Measurements from ENCODE around the gene VAMP5. TPM values are rescaled to one million over a fixed set of nuclear protein-coding genes. Genes with fewer than 3 reads are reported as not detected.

VAMP5 gene
- total RNA-seq, 1 experiment from 2014 or later: 0.59 TPM

- Histone ChIP-seq H2BK20ac (ENCODE audit: low read depth, low read length, poor library complexity, severe bottlenecking) (no peak within 1 kb of the TSS), H2BK15ac (ENCODE audit: low read depth, low read length) (no peak within 1 kb of the TSS), H3K9ac (ENCODE audit: extremely low read depth, insufficient read length, low read length) (peak within 1 kb of the TSS; percentile 96), H3K14ac (ENCODE audit: insufficient read depth, low read length) (peak within 1 kb of the TSS; percentile 87; the same call in 1 of the 2 replicates), H4K5ac (ENCODE audit: insufficient read length, low read depth, low read length) (no peak within 1 kb of the TSS), H3K9me3 (ENCODE audit: control insufficient read depth, low read depth, low read length) (no peaks in the 10 kb centered on the region), H2BK12ac (ENCODE audit: insufficient read length, low read depth, low read length) (no peak within 1 kb of the TSS), H3K23ac (ENCODE audit: insufficient read length, low read depth, low read length) (no peak within 1 kb of the TSS), H3K56ac (ENCODE audit: insufficient read length, low read depth, low read length) (no peak within 1 kb of the TSS), H3K4me1 (ENCODE audit: insufficient read depth, low read length) (no peaks in the 10 kb centered on the region), H4K91ac (ENCODE audit: insufficient read length, low read depth, low read length) (no peak within 1 kb of the TSS), H3K79me2 (ENCODE audit: insufficient read depth, low read length) (no peaks in the 10 kb centered on the region), H3K27ac (ENCODE audit: insufficient read length, low read depth, low read length) (no peak within 1 kb of the TSS), H3K79me1 (ENCODE audit: insufficient read depth, low read depth, low read length, poor library complexity, severe bottlenecking) (no peaks in the 10 kb centered on the region), H2BK5ac (ENCODE audit: insufficient read length, low read length) (no peak within 1 kb of the TSS), H2BK120ac (ENCODE audit: low read depth, low read length, poor library complexity, severe bottlenecking) (no peak within 1 kb of the TSS), H3K23me2 (ENCODE audit: insufficient read length, low read depth, low read length, poor library complexity, severe bottlenecking) (peaks cover 9% of the 10 kb centered on the region), H3K4ac (ENCODE audit: low read depth, low read length) (no peak within 1 kb of the TSS), H2AK5ac (ENCODE audit: insufficient read length, low read length) (no peak within 1 kb of the TSS), H3T11ph (ENCODE audit: low read length) (no peak within 1 kb of the TSS), H4K20me1 (ENCODE audit: control insufficient read depth, insufficient read depth, insufficient read length) (no peaks in the 10 kb centered on the region), H3K18ac (ENCODE audit: insufficient read length, low read depth, low read length) (peak within 1 kb of the TSS; percentile 94), H4K8ac (replicated peaks; ENCODE audit: insufficient read length, low read depth, low read length) (no peak within 1 kb of the TSS), H3K27me3 (ENCODE audit: insufficient read depth, low read length) (no peaks in the 10 kb centered on the region), H3K4me2 (ENCODE audit: insufficient read depth, insufficient read length, low read length) (peak within 1 kb of the TSS; percentile 81), H2AFZ (ENCODE audit: low read length) (no peak within 1 kb of the TSS)
- no CpG with 5 or more reads among the region's 47 CpGs for WGBS (ENCODE audit: extremely low coverage, insufficient read length, low lambda C conversion rate)
- Mint-ChIP-seq H3K4me3 (peak within 1 kb of the TSS; percentile 99), H3K27me3 (ENCODE audit: low read depth) (peaks cover 11% of the 10 kb centered on the region), H3K36me3 (ENCODE audit: insufficient read depth in 1 of 3, low read depth in 3 of 3) (peaks cover 0 to 24% (median 21%) of the 10 kb centered on the region in 3 experiments; a peak in 5 of 7 replicates), H3K9me3 (no peaks in the 10 kb centered on the region), H3K27ac (peak within 1 kb of the TSS; percentile 76 to 99 (median 97)), H3K4me1 (peaks cover 17 to 18% of the 10 kb centered on the region in 2 experiments)
- TF ChIP-seq CTCF (conservative IDR thresholded peaks at IDR 0.05): no peak
- DNase-seq: peak; percentile 97
Observed at GRCh38 chr2:85595301-85596025, 11.2 kb downstream of the VAMP5 start, which contains the start of gene RNF181. TSS of gene RNF181 (plus strand) at chr2:85595745. CDS start at chr2:85595764, 19 bp downstream.

All from H9 (cell line).